BLaER1 (cell line): Measurements from ENCODE around the gene LRRC32.
A peak's percentile ranks its signal among the peaks of the same experiment; 100 is the strongest.
"Not testable (repeated sequence)": the region's sequence is repeated elsewhere in the genome, so short reads cannot be mapped to it uniquely, and the experiment has no call there.

Source experiments
- H3K27ac ChIP-seq: shearing (Covaris generic); formaldehyde crosslinking; 2 replicates; pipeline ENCODE4 v1.8.1; 2022
- H3K27me3 ChIP-seq: shearing (Covaris generic); formaldehyde crosslinking; 2 replicates; pipeline ENCODE4 v1.8.1; 2022
- H3K36me3 ChIP-seq: shearing (Covaris generic); formaldehyde crosslinking; 2 replicates; pipeline ENCODE4 v1.8.1; 2022
- H3K4me1 ChIP-seq: shearing (Covaris generic); formaldehyde crosslinking; 2 replicates; pipeline ENCODE4 v1.8.1; 2022
- H3K4me2 ChIP-seq: shearing (Covaris generic); formaldehyde crosslinking; 2 replicates; pipeline ENCODE4 v1.8.1; 2022
- H3K4me3 ChIP-seq: shearing (Covaris generic); formaldehyde crosslinking; 2 replicates; pipeline ENCODE4 v1.8.1; 2022
- H3K9ac ChIP-seq: shearing (Covaris generic); formaldehyde crosslinking; 2 replicates; pipeline ENCODE4 v1.8.1; 2022
- H3K9me3 ChIP-seq: shearing (Covaris generic); formaldehyde crosslinking; 2 replicates; pipeline ENCODE4 v1.8.1; 2022
- H4K20me1 ChIP-seq: shearing (Covaris generic); formaldehyde crosslinking; 2 replicates; pipeline ENCODE4 v1.8.1; 2022
- Cebpa-rat ChIP-seq: shearing (Covaris generic); IDR thresholded peaks from 2 replicates; pipeline ENCODE4 v1.8.1; 2022

Gene LRRC32

GRCh38 chr11:76617553-76618265 is 52.8 kb downstream of the LRRC32 start:
- Histone ChIP-seq H3K4me2 (no peak overlapping the region), H3K27ac (no peak overlapping the region), H3K9me3 (0 out of 2 replicates have a peak, but pooled peaks cover 10% of the 10 kb centered on the region), H3K4me1 (peaks cover 22% of the 10 kb centered on the region), H3K4me3 (no peak overlapping the region), H3K36me3 (no peaks in the 10 kb centered on the region), H4K20me1 (no peaks in the 10 kb centered on the region), H3K27me3 (no peaks in the 10 kb centered on the region), H3K9ac (no peak overlapping the region)
- TF ChIP-seq Cebpa-rat, result no peak

- no peak for TF ChIP-seq Cebpa-rat
- Histone ChIP-seq H3K27me3 (no peaks in the 10 kb centered on the region), H3K4me3 (no peak overlapping the region), H3K4me2 (no peak overlapping the region), H4K20me1 (no peaks in the 10 kb centered on the region), H3K36me3 (no peaks in the 10 kb centered on the region), H3K27ac (no peak overlapping the region), H3K9ac (no peak overlapping the region), H3K9me3 (0 out of 2 replicates have a peak, but pooled peaks cover 10% of the 10 kb centered on the region), H3K4me1 (peaks cover 22% of the 10 kb centered on the region)
Observed at GRCh38 chr11:76616676-76617552, 53.6 kb downstream of the LRRC32 start.

GRCh38 chr11:76615950-76616349 is 54.6 kb downstream of the LRRC32 start:
- Histone ChIP-seq H4K20me1 (no peaks in the 10 kb centered on the region), H3K9ac (no peak overlapping the region), H3K27me3 (no peaks in the 10 kb centered on the region), H3K27ac (no peak overlapping the region), H3K9me3 (0 out of 2 replicates have a peak, but pooled peaks cover 10% of the 10 kb centered on the region), H3K4me1 (peaks cover 29% of the 10 kb centered on the region), H3K4me3 (no peak overlapping the region), H3K36me3 (no peaks in the 10 kb centered on the region), H3K4me2 (peak overlapping the region; percentile 6; the same call in 1 of the 2 replicates)
- TF ChIP-seq Cebpa-rat, result no peak

- H3K9ac ChIP-seq, result no peak overlapping the region
- H3K27ac ChIP-seq, result no peak overlapping the region
- H3K36me3 ChIP-seq, result no peaks in the 10 kb centered on the region
- H3K4me1 ChIP-seq, result peaks cover 42% of the 10 kb centered on the region
- no peaks in the 10 kb centered on the region for H4K20me1 ChIP-seq
- no peak overlapping the region for H3K4me3 ChIP-seq
- H3K9me3 ChIP-seq, result 0 out of 2 replicates have a peak, but pooled peaks cover 10% of the 10 kb centered on the region
- no peaks in the 10 kb centered on the region for H3K27me3 ChIP-seq
- TF ChIP-seq Cebpa-rat, result no peak
- 0 out of 2 replicates have a peak overlapping the region, but pooled peaks have one; percentile 6 for H3K4me2 ChIP-seq
Observed at GRCh38 chr11:76614471-76615179, 55.9 kb downstream of the LRRC32 start.

- H3K9me3 ChIP-seq, result 0 out of 2 replicates have a peak, but pooled peaks cover 7% of the 10 kb centered on the region
- no peak overlapping the region for H3K9ac ChIP-seq
- H3K36me3 ChIP-seq, result no peaks in the 10 kb centered on the region
- no peak overlapping the region for H3K4me2 ChIP-seq
- H3K4me3 ChIP-seq, result no peak overlapping the region
- H3K4me1 ChIP-seq, result peaks cover 45% of the 10 kb centered on the region
- no peak for TF ChIP-seq Cebpa-rat
- H3K27me3 ChIP-seq, result no peaks in the 10 kb centered on the region
- H4K20me1 ChIP-seq, result no peaks in the 10 kb centered on the region
- H3K27ac ChIP-seq, result no peak overlapping the region
Observed at GRCh38 chr11:76613901-76614300, 56.6 kb downstream of the LRRC32 start.

GRCh38 chr11:76612226-76612625 is 58.3 kb downstream of the LRRC32 start:
- no peak for TF ChIP-seq Cebpa-rat
- Histone ChIP-seq H3K27me3 (no peaks in the 10 kb centered on the region), H3K36me3 (no peaks in the 10 kb centered on the region), H4K20me1 (no peaks in the 10 kb centered on the region), H3K4me1 (peaks cover 45% of the 10 kb centered on the region), H3K4me3 (no peak overlapping the region), H3K9ac (no peak overlapping the region), H3K27ac (no peak overlapping the region), H3K4me2 (no peak overlapping the region), H3K9me3 (peaks cover 8% of the 10 kb centered on the region; the same call in 1 of the 2 replicates)

- Histone ChIP-seq H3K36me3 (no peaks in the 10 kb centered on the region), H3K9me3 (peaks cover 8% of the 10 kb centered on the region; the same call in 1 of the 2 replicates), H3K27me3 (no peaks in the 10 kb centered on the region), H4K20me1 (no peaks in the 10 kb centered on the region), H3K4me1 (peaks cover 42% of the 10 kb centered on the region), H3K4me2 (peak overlapping the region; percentile 60), H3K9ac (no peak overlapping the region), H3K27ac (no peak overlapping the region), H3K4me3 (no peak overlapping the region)
- no peak for TF ChIP-seq Cebpa-rat
Observed at GRCh38 chr11:76610871-76611475, 59.6 kb downstream of the LRRC32 start.

- Histone ChIP-seq H3K4me1 (peaks cover 36% of the 10 kb centered on the region), H3K9ac (no peak overlapping the region), H3K27ac (no peak overlapping the region), H3K4me2 (peak overlapping the region; percentile 60), H4K20me1 (no peaks in the 10 kb centered on the region), H3K9me3 (peaks cover 8% of the 10 kb centered on the region; the same call in 1 of the 2 replicates), H3K36me3 (no peaks in the 10 kb centered on the region), H3K27me3 (no peaks in the 10 kb centered on the region), H3K4me3 (no peak overlapping the region)
- TF ChIP-seq Cebpa-rat, result no peak
Observed at GRCh38 chr11:76610371-76610770, 60.2 kb downstream of the LRRC32 start.

GRCh38 chr11:76609736-76610370 is 60.7 kb downstream of the LRRC32 start:
- TF ChIP-seq Cebpa-rat, result no peak
- Histone ChIP-seq H3K27me3 (no peaks in the 10 kb centered on the region), H3K36me3 (no peaks in the 10 kb centered on the region), H3K4me1 (peaks cover 31% of the 10 kb centered on the region), H3K9me3 (peaks cover 8% of the 10 kb centered on the region; the same call in 1 of the 2 replicates), H3K4me2 (peak overlapping the region; percentile 60), H3K9ac (no peak overlapping the region), H3K27ac (no peak overlapping the region), H4K20me1 (no peaks in the 10 kb centered on the region), H3K4me3 (no peak overlapping the region)

- H3K27ac ChIP-seq, H3K9me3 ChIP-seq, H3K9ac ChIP-seq, H3K4me2 ChIP-seq, H3K36me3 ChIP-seq, H3K4me3 ChIP-seq, H4K20me1 ChIP-seq, H3K27me3 ChIP-seq: not testable (repeated sequence)
- H3K4me1 ChIP-seq, result peaks cover 23% of the 10 kb centered on the region
Observed at GRCh38 chr11:76608879-76609460, 61.6 kb downstream of the LRRC32 start.

- H3K27ac ChIP-seq, H3K36me3 ChIP-seq, H3K9me3 ChIP-seq, H3K4me3 ChIP-seq, H4K20me1 ChIP-seq, H3K9ac ChIP-seq, H3K27me3 ChIP-seq, H3K4me2 ChIP-seq: not testable (repeated sequence)
- H3K4me1 ChIP-seq, result peaks cover 27% of the 10 kb centered on the region
Observed at GRCh38 chr11:76608228-76608627, 62.3 kb downstream of the LRRC32 start.
